K562 (cell line): ENCODE measurements around the gene QPCT. TPM values are rescaled to one million over a fixed set of nuclear protein-coding genes. Genes with fewer than 3 reads are reported as not detected.

Experiments
- ATAC-seq: fragments of 200-7000 bp; cut with Tn5 transposase; 3 replicates; pipeline ENCODE4 v1.9.1; 2020; ENCODE audit warnings: moderate library complexity
- BruUV-seq: library from RNA; stranded (reverse); fragments of 400-500 nt; replicated peaks from 2 replicates; lab custom pipeline; 2021; lab: Mats Ljungman, UMichigan
- CTCF ChIA-PET: fragments of 300-600 bp; formaldehyde crosslinking; extraction: SDS; loops from one replicate; lab custom pipeline; 2021; ENCODE audit warnings: low intra/inter-chr PET ratio; lab: Yijun Ruan, JAX
- POLR2A ChIA-PET: fragments of 300-600, 350-650 bp; sonication (Branson Sonifier 250); formaldehyde crosslinking; extraction: SDS; loops from one replicate; lab custom pipeline; 2021; ENCODE audit warnings: antibody characterized with exemption, inconsistent platforms; lab: Yijun Ruan, JAX
- DNase-seq, 4 experiments: peaks; one replicate each; pipeline versions ENCODE4 v3.0.0 to v3.0.0-alpha.2; 2011 to 2018; ENCODE audit warnings: low spot score in 3 of 4, mixed read lengths in 3 of 4; ENCODE audit errors: extremely low read depth in 1 of 4
- FAIRE-seq: peaks from 2 replicates; lab custom pipeline; 2011; peaks lifted over from hg19 to GRCh38; lab: Jason Lieb, UNC
- H2AFZ ChIP-seq: 2 replicates; pipeline ENCODE4 v1.6.0; 2011; ENCODE audit warnings: low read depth, low read length, control low read depth, inconsistent platforms
- H3K27ac ChIP-seq: fragments of 200-600 bp; 3 replicates; pipeline ENCODE4 v1.8.0; 2011; ENCODE audit warnings: low read depth, mild to moderate bottlenecking, control low read depth, inconsistent platforms, low read length, moderate library complexity, mixed read lengths; ENCODE audit errors: extremely low read depth
- H3K27me3 ChIP-seq, 2 experiments: fragments of 300-600 bp in 1 of 2; 2 replicates in 1 of 2; 3 replicates in 1 of 2; pipeline versions ENCODE4 v1.6.0 to v1.8.0; 2011; ENCODE audit warnings: inconsistent platforms in 2 of 2, low read length in 2 of 2, mild to moderate bottlenecking in 1 of 2, mixed read lengths in 1 of 2, moderate library complexity in 1 of 2; ENCODE audit not compliant: control insufficient read depth in 2 of 2, insufficient read depth in 2 of 2
- H3K36me3 ChIP-seq: fragments of 300-600 bp; 3 replicates; pipeline ENCODE4 v1.8.0; 2011; ENCODE audit warnings: mild to moderate bottlenecking, low read length, inconsistent platforms; ENCODE audit not compliant: control insufficient read depth, insufficient read depth
- H3K4me1 ChIP-seq, 2 experiments: fragments of 200-600 bp in 1 of 2; replicated peaks in 1 of 2; 2 replicates in 1 of 2; 3 replicates in 1 of 2; pipeline versions ENCODE4 v1.5.1 to v1.8.0; 2011; ENCODE audit warnings: inconsistent platforms in 2 of 2, low read length in 2 of 2, mild to moderate bottlenecking in 1 of 2, mixed read lengths in 1 of 2, moderate library complexity in 1 of 2; ENCODE audit not compliant: control insufficient read depth in 2 of 2, insufficient read depth in 2 of 2
- H3K4me2 ChIP-seq: 2 replicates; pipeline ENCODE4 v1.6.1; 2011; ENCODE audit warnings: low read length, control low read depth, inconsistent platforms, mixed read lengths; ENCODE audit not compliant: insufficient read depth
- H3K4me3 ChIP-seq: fragments of 200-600 bp; sonication (generic), shearing (Covaris generic); 2 replicates; pipeline ENCODE4 v1.5.1; 2016; ENCODE audit warnings: control low read depth, inconsistent platforms
- H3K79me2 ChIP-seq: fragments of 200-600 bp; 3 replicates; pipeline ENCODE4 v1.8.0; 2011; ENCODE audit warnings: low read length, inconsistent platforms; ENCODE audit not compliant: control insufficient read depth, insufficient read depth
- H3K9ac ChIP-seq, 2 experiments: 2 replicates each; pipeline versions ENCODE4 v1.6.0 to v1.6.1; 2011; ENCODE audit warnings: low read depth in 2 of 2, low read length in 2 of 2, control low read depth in 1 of 2, inconsistent platforms in 1 of 2, mild to moderate bottlenecking in 1 of 2, mixed read lengths in 1 of 2; ENCODE audit not compliant: insufficient read depth in 1 of 2
- H3K9me1 ChIP-seq: one replicate; pipeline ENCODE4 v1.6.0; 2011; ENCODE audit warnings: inconsistent platforms, mild to moderate bottlenecking, low read length, moderate library complexity; ENCODE audit not compliant: control insufficient read depth, insufficient read depth
- H3K9me3 ChIP-seq: replicated peaks from 2 replicates; pipeline ENCODE4 v1.5.1; 2011; ENCODE audit warnings: low read depth, low read length, inconsistent platforms; ENCODE audit not compliant: control insufficient read depth, insufficient read depth
- H4K20me1 ChIP-seq: replicated peaks from 2 replicates; pipeline ENCODE4 v1.6.1; 2011; ENCODE audit warnings: low read length, inconsistent platforms, mixed read lengths; ENCODE audit not compliant: control insufficient read depth, insufficient read depth
- CBX2 ChIP-seq: fragments of 200-600 bp; sonication (generic); IDR thresholded peaks from one replicate; pipeline ENCODE4 v1.6.1; 2012; ENCODE audit warnings: mild to moderate bottlenecking, low read length, inconsistent platforms; ENCODE audit not compliant: insufficient read depth, poor library complexity, severe bottlenecking
- CEBPG ChIP-seq, 3 experiments: fragments of 200-800 bp in 1 of 3; sonication (Bioruptor generic) in 1 of 3; sonication (generic) in 1 of 3; formaldehyde crosslinking in 1 of 3; IDR thresholded peaks in 2 of 3; conservative IDR thresholded peaks in 1 of 3; 2 replicates each; pipeline versions ENCODE4 v1.6.1 to v1.8.0; 2016 to 2022; ENCODE audit warnings: missing compliant biosample characterization in 2 of 3, missing genetic modification characterization in 2 of 3, mild to moderate bottlenecking in 1 of 3, missing genetic modification reagents in 1 of 3
- GABPB2 ChIP-seq: fragments of 250-450 bp; sonication (Bioruptor Pico); conservative IDR thresholded peaks from 2 replicates; pipeline ENCODE4 v1.5.1; 2021; ENCODE audit warnings: mild to moderate bottlenecking
- GATAD2B ChIP-seq: fragments of 450-650 bp; IDR thresholded peaks from 2 replicates; pipeline ENCODE4 v1.6.1; 2017; ENCODE audit warnings: mild to moderate bottlenecking, borderline replicate concordance
- HDAC8 ChIP-seq: fragments of 450-650 bp; IDR thresholded peaks from 2 replicates; pipeline ENCODE4 v1.6.1; 2016; ENCODE audit warnings: mild to moderate bottlenecking, missing genetic modification characterization, moderate library complexity, missing compliant biosample characterization
- MEF2D ChIP-seq: conservative IDR thresholded peaks from 2 replicates; pipeline ENCODE4 v1.6.1; 2016; ENCODE audit warnings: low read depth, missing genetic modification characterization, missing compliant biosample characterization
- SMARCE1 ChIP-seq: fragments of 450-650 bp; IDR thresholded peaks from 2 replicates; pipeline ENCODE4 v1.7.1; 2016; ENCODE audit warnings: mild to moderate bottlenecking
- ZFP30 ChIP-seq: fragments of 250-450 bp; sonication (Bioruptor Pico); IDR thresholded peaks from 2 replicates; pipeline ENCODE4 v1.8.0; 2022; ENCODE audit warnings: moderate library complexity, mild to moderate bottlenecking, inconsistent platforms, borderline replicate concordance
- ZNF41 ChIP-seq: fragments of 250-450 bp; sonication (Bioruptor Pico); conservative IDR thresholded peaks from 2 replicates; pipeline ENCODE4 v1.4.0; 2020; ENCODE audit warnings: mild to moderate bottlenecking
- WGBS: fragments of 100-300 bp; shearing (Covaris generic); methylation state at CpG from one replicate; pipeline ENCODE4 v1.1.6; 2016; ENCODE audit warnings: low coverage, mixed read lengths; ENCODE audit not compliant: insufficient coverage; ENCODE audit errors: missing lambda C conversion rate; 5-methylcytosine and 5-hydroxymethylcytosine counted together
- in situ Hi-C: fragments of 300-500 bp; cut with MboI; formaldehyde crosslinking; loops from 4 replicates; pipeline ENCODE4 v1.15.0; 2018; ENCODE audit warnings: inconsistent platforms, mixed read lengths
- intact Hi-C: fragments of 100-400 bp; cut with micrococcal nuclease; formaldehyde crosslinking; loops from 2 replicates; pipeline ENCODE4 v1.14.2; 2022
- polyA plus RNA-seq, 8 experiments: library from polyadenylated mRNA; depleted of rRNA in 4 of 8; stranded (reverse) in 5 of 8; unstranded in 3 of 8; fragments of >200 nt; fragmentation: Nextera tagmentation in 2 of 8; fragmentation: Illumina TruSeq in 1 of 8; extraction: Ambion mirVana in 2 of 8; extraction: Trizol in 1 of 8; gene quantifications; 2 replicates each; pipeline versions ENCODE4 v1.2.1 to v1.2.3, GENCODE V29; 2011 to 2014; ENCODE audit warnings: inconsistent platforms in 1 of 8, missing spikeins in 1 of 8
- total RNA-seq, 7 experiments: library from RNA; depleted of rRNA in 6 of 7; stranded (reverse); fragments of >200 nt in 6 of 7; fragmentation: Illumina TruSeq in 2 of 7; extraction: Trizol in 2 of 7; gene quantifications; 2 replicates each; pipeline versions ENCODE4 v1.2.1 to v1.2.3, GENCODE V29; 2011 to 2021; ENCODE audit warnings: low replicate concordance in 1 of 7
- TF ChIP-seq, protein P1 (sequence below): IDR thresholded peaks from 2 replicates; pipeline ENCODE4 v1.6.1; 2011; ENCODE audit not compliant: insufficient read length; ENCODE audit errors: extremely low read depth
- TF ChIP-seq, protein P2 (sequence below), 2 experiments: IDR thresholded peaks in 1 of 2; conservative IDR thresholded peaks in 1 of 2; 2 replicates each; pipeline ENCODE4 v1.6.1; 2016; ENCODE audit warnings: low read depth in 2 of 2, mild to moderate bottlenecking in 1 of 2, missing compliant biosample characterization in 1 of 2, missing genetic modification characterization in 1 of 2, moderate library complexity in 1 of 2

QPCT gene
- total and polyA plus RNA-seq, 9 of the 15 experiments (the other 6 are each of a cell fraction or from before 2014, with no cell fraction given) = 0.07 TPM; not detected in 8

DNA sequence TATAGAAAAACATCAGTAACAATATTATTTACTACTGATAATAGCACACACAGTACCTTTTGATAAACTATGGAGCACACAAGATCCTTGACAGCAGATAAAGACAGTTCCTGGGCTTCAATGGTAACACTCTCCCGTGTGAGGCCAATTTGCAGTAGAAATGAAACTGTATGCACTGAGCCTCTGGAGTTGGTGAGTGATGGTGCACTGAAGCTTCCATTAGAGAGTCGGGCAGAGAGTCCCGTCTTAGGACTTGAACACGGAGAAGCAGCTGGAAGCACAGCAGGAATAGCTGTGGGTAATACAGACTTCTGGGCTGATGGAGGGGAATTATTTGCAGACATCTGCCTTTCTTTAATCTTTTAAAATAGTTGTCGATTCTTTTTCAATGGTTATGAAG is 28.2 kb upstream of the QPCT start (continued):
- no peak for TF ChIP-seq SMARCE1
- TF ChIP-seq CBX2 = no peak
- no peak for TF ChIP-seq ZNF41 (CRISPR knock-in tag)
- TF ChIP-seq MEF2D (tag) = no peak

DNA sequence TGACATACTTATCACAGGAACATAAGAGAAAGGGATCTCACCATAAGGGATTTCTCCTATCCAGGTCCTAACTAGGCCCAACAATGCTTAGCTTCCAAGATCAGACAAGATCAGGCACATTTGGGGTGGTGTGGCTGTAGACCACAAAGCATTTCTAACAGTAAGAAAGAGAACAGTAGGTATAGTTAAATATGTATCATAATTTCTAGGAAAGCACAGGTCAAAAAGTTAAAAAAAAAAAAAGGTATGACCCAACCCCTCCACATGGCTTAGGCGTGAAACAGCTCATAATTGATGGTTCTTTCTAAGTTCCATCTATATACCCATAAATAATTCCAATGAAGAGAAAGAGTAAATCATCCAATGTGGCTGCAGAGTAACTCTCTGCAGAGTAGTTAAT is 26.7 kb upstream of the QPCT start:
- Histone ChIP-seq H3K9me3 (no peaks in the 10 kb centered on the region), H2AFZ (no peak overlapping the region), H3K36me3 (peaks cover 9% of the 10 kb centered on the region; the same call in 2 of the 3 replicates), H3K9me1 (no peaks in the 10 kb centered on the region), H3K27ac (no peak overlapping the region), H3K27me3 (no peaks in the 10 kb centered on the region), H3K79me2 (peaks cover 20% of the 10 kb centered on the region), H3K4me2 (no peak overlapping the region), H3K9ac (no peak overlapping the region), H3K4me3 (no peak overlapping the region), H3K4me1 (0 out of 5 replicates have a peak, but pooled peaks cover 0 to 9% of the 10 kb centered on the region in 2 experiments), H4K20me1 (no peaks in the 10 kb centered on the region)
- ATAC-seq (no peak), DNase-seq (no peak), FAIRE-seq (no peak)
- intact Hi-C loops (no loop called here), in situ Hi-C loops (no loop called here)
- TF ChIP-seq GATAD2B = no peak
- TF ChIP-seq ZFP30 = no peak
- TF ChIP-seq, protein P1, sequence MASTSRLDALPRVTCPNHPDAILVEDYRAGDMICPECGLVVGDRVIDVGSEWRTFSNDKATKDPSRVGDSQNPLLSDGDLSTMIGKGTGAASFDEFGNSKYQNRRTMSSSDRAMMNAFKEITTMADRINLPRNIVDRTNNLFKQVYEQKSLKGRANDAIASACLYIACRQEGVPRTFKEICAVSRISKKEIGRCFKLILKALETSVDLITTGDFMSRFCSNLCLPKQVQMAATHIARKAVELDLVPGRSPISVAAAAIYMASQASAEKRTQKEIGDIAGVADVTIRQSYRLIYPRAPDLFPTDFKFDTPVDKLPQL = no peak
- TF ChIP-seq CEBPG (CRISPR knock-in tag; IDR thresholded peaks at IDR 0.05) = no peak
- no peak for TF ChIP-seq CEBPG (tag; conservative IDR thresholded peaks at IDR 0.05 in 1 of 2, IDR thresholded peaks at IDR 0.05 in 1 of 2)
- no peak for TF ChIP-seq HDAC8
- TF ChIP-seq, protein P2, sequence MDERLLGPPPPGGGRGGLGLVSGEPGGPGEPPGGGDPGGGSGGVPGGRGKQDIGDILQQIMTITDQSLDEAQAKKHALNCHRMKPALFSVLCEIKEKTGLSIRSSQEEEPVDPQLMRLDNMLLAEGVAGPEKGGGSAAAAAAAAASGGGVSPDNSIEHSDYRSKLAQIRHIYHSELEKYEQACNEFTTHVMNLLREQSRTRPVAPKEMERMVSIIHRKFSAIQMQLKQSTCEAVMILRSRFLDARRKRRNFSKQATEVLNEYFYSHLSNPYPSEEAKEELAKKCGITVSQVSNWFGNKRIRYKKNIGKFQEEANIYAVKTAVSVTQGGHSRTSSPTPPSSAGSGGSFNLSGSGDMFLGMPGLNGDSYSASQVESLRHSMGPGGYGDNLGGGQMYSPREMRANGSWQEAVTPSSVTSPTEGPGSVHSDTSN (CRISPR knock-in tag; IDR thresholded peaks at IDR 0.05; ENCODE audit: low read depth) = no peak
- TF ChIP-seq, protein P2 (tag; conservative IDR thresholded peaks at IDR 0.05; ENCODE audit: low read depth) = 0 out of 2 replicates have a peak, but pooled peaks have one; percentile 11
- TF ChIP-seq GABPB2 = no peak
- BruUV-seq = no TSS peak
- 68% methylated on average over 1 of the region's 1 CpG for WGBS
- ChIA-PET POLR2A (interaction anchor here (1.1 kb wide), 1 partner anchor 10 kb away, joined by 5 read pairs; no protein-coding TSS in a partner anchor), CTCF (no interaction called here)
